OCI-LY1 (cell line): ENCODE measurements around the gene NIPA2.

ENCODE experiments used
- H2AFZ ChIP-seq: fragments of 200-600 bp; sonication (generic), shearing (Covaris generic); 2 replicates; pipeline ENCODE4 v1.6.0; 2014; ENCODE audit warnings: antibody characterized with exemption, mild to moderate bottlenecking, low read length
- H3F3A ChIP-seq: fragments of 200-600 bp; sonication (generic), shearing (Covaris generic); 2 replicates; pipeline ENCODE4 v1.6.0; 2014; ENCODE audit warnings: mild to moderate bottlenecking, antibody characterized with exemption, low read length, moderate library complexity; ENCODE audit not compliant: insufficient read depth
- H3K27ac ChIP-seq: fragments of 200-600 bp; sonication (generic); 2 replicates; pipeline ENCODE4 v1.5.1; 2014; ENCODE audit warnings: low read length, mixed run types, mild to moderate bottlenecking, low read depth; ENCODE audit not compliant: poor library complexity, severe bottlenecking
- H3K27me3 ChIP-seq: fragments of 200-600 bp; sonication (generic); 2 replicates; pipeline ENCODE4 v1.6.0; 2014; ENCODE audit warnings: antibody characterized with exemption, mild to moderate bottlenecking, low read length, moderate library complexity; ENCODE audit not compliant: insufficient read depth
- H3K36me3 ChIP-seq: fragments of 200-600 bp; sonication (generic); 2 replicates; pipeline ENCODE4 v1.6.1; 2014; ENCODE audit warnings: mild to moderate bottlenecking, antibody characterized with exemption, low read length, moderate library complexity, mixed read lengths; ENCODE audit not compliant: insufficient read depth
- H3K4me1 ChIP-seq: fragments of 200-600 bp; sonication (generic); 2 replicates; pipeline ENCODE4 v1.5.1; 2014; ENCODE audit warnings: mild to moderate bottlenecking, low read length, moderate library complexity; ENCODE audit not compliant: insufficient read depth, severe bottlenecking
- H3K4me2 ChIP-seq: fragments of 200-600 bp; sonication (generic), shearing (Covaris generic); 2 replicates; pipeline ENCODE4 v1.6.1; 2014; ENCODE audit warnings: low read length
- H3K4me3 ChIP-seq: fragments of 200-600 bp; sonication (generic); 2 replicates; pipeline ENCODE4 v1.5.1; 2014; ENCODE audit warnings: low read length, low read depth, mild to moderate bottlenecking, mixed read lengths; ENCODE audit not compliant: poor library complexity, severe bottlenecking
- H3K79me2 ChIP-seq: fragments of 200-600 bp; shearing (Covaris generic); 2 replicates; pipeline ENCODE4 v1.6.1; 2016; ENCODE audit warnings: mixed run types, low read length, mixed read lengths; ENCODE audit not compliant: insufficient read depth
- H3K9ac ChIP-seq: fragments of 200-600 bp; sonication (generic), shearing (Covaris generic); 2 replicates; pipeline ENCODE4 v1.6.1; 2014; ENCODE audit warnings: mild to moderate bottlenecking, low read length, mixed read lengths
- H3K9me2 ChIP-seq: fragments of 200-600 bp; sonication (generic), shearing (Covaris generic); 2 replicates; pipeline ENCODE4 v1.6.1; 2014; ENCODE audit warnings: low read depth, mild to moderate bottlenecking, low read length, mixed read lengths
- H3K9me3 ChIP-seq: fragments of 200-600 bp; shearing (Covaris generic); 2 replicates; pipeline ENCODE4 v1.6.1; 2014; ENCODE audit warnings: low read length, mixed read lengths
- H4K20me1 ChIP-seq: fragments of 200-600 bp; sonication (generic), shearing (Covaris generic); 2 replicates; pipeline ENCODE4 v1.6.0; 2016; ENCODE audit warnings: mild to moderate bottlenecking, low read length; ENCODE audit not compliant: insufficient read depth
- EZH2 ChIP-seq: fragments of 200-600 bp; sonication (generic), shearing (Covaris generic); IDR thresholded peaks from 2 replicates; pipeline ENCODE4 v1.8.0; 2017; ENCODE audit warnings: borderline replicate concordance, mixed run types, mild to moderate bottlenecking, antibody characterized with exemption, low read length, moderate library complexity, mixed read lengths
- TF ChIP-seq, protein P1 (sequence below): fragments of 200-600 bp; sonication (generic), shearing (Covaris generic); IDR thresholded peaks from 2 replicates; pipeline ENCODE4 v1.5.1; 2017; ENCODE audit warnings: mild to moderate bottlenecking, antibody characterized with exemption, low read length, moderate library complexity, mixed read lengths

NIPA2 gene

GRCh38 chr15:22838292-22839042 is at the start of gene NIPA2:
TSS of gene NIPA2 (plus strand) at chr15:22838666. CDS start at chr15:22851732, 13,066 bp downstream.
- Histone ChIP-seq H3K4me2 (peak within 1 kb of the TSS; percentile 82), H3K27ac (peak within 1 kb of the TSS; percentile 83), H4K20me1 (no peaks in the 10 kb centered on the region), H3K9ac (peak within 1 kb of the TSS; percentile 83), H3K79me2 (peaks cover 37% of the 10 kb centered on the region), H3K4me1 (peaks cover 10% of the 10 kb centered on the region), H3K36me3 (peaks cover 17% of the 10 kb centered on the region; the same call in 1 of the 2 replicates), H3F3A (peaks cover 8% of the 10 kb centered on the region; the same call in 1 of the 2 replicates), H3K4me3 (peak within 1 kb of the TSS; percentile 87), H3K9me2 (no peaks in the 10 kb centered on the region), H3K9me3 (no peaks in the 10 kb centered on the region), H3K27me3 (no peaks in the 10 kb centered on the region), H2AFZ (no peak within 1 kb of the TSS)
- no peak for TF ChIP-seq EZH2
- TF ChIP-seq, protein P1, sequence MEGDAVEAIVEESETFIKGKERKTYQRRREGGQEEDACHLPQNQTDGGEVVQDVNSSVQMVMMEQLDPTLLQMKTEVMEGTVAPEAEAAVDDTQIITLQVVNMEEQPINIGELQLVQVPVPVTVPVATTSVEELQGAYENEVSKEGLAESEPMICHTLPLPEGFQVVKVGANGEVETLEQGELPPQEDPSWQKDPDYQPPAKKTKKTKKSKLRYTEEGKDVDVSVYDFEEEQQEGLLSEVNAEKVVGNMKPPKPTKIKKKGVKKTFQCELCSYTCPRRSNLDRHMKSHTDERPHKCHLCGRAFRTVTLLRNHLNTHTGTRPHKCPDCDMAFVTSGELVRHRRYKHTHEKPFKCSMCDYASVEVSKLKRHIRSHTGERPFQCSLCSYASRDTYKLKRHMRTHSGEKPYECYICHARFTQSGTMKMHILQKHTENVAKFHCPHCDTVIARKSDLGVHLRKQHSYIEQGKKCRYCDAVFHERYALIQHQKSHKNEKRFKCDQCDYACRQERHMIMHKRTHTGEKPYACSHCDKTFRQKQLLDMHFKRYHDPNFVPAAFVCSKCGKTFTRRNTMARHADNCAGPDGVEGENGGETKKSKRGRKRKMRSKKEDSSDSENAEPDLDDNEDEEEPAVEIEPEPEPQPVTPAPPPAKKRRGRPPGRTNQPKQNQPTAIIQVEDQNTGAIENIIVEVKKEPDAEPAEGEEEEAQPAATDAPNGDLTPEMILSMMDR = no peak

DNA sequence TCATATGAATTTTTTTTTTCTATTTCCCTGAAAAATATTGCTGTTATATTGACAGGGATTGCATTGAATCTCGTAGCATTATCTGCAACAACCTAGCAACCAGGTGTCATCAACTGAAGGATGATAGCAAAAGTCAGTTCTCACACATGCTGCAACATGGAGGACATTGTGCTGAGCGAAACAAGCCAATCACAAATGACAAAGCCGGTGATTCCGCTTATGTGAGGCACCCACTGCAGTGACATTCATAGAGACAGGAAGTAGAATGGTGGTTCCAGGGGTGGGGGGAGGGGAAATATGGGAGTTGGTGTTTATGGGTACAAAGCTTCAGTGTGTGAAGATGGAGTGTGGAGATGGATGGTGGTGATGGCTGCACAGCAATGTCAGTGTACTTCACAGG is 44.4 kb upstream of the NIPA2 start:
- H3K4me1 ChIP-seq = peaks cover 70% of the 10 kb centered on the region
- TF ChIP-seq, protein P1 = no peak
- no peak for TF ChIP-seq EZH2
- H3K9ac ChIP-seq = no peak overlapping the region
- H2AFZ ChIP-seq = no peak overlapping the region
- peak overlapping the region; percentile 94 for H3K27ac ChIP-seq
- no peaks in the 10 kb centered on the region for H3K9me2 ChIP-seq
- H3K9me3 ChIP-seq = peaks cover 3% of the 10 kb centered on the region; the same call in 1 of the 2 replicates
- no peaks in the 10 kb centered on the region for H3K27me3 ChIP-seq
- H3K79me2 ChIP-seq = peaks cover 55% of the 10 kb centered on the region
- no peak overlapping the region for H3K4me2 ChIP-seq
- H4K20me1 ChIP-seq = no peaks in the 10 kb centered on the region
- H3K36me3 ChIP-seq = peaks cover 10% of the 10 kb centered on the region
- peaks cover 5% of the 10 kb centered on the region; the same call in 1 of the 2 replicates for H3F3A ChIP-seq
- H3K4me3 ChIP-seq = no peak overlapping the region

DNA sequence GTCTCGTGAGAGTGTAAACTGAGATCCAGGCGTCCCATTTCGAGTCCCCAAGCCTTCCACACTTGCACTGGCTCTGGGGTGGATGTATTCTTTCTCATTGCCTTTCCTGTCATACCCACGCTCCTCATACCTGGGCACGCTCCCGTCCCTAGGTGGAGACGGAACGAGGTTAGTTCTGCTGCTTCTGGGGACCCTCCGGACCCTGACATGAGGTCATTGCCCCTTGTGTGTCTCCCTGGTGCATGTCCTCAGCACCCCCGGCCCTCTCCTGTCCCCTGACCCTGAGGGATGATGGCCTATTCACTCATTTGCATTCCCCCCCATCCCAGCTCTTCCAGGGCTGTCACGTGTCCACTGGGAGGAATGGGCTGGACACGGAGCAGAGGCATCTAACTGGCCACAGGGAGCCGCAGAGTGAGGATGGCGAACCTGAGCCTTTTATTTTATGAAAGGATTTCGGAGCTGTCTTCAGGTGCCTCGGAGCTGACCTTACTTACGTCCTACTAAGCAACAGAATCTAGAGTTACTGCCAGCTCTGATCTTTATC is 43.8 kb upstream of the NIPA2 start:
- TF ChIP-seq EZH2 = no peak
- TF ChIP-seq, protein P1 = no peak
- H3K79me2 ChIP-seq = peaks cover 52% of the 10 kb centered on the region

More for the DNA sequence above, 43.8 kb upstream of the NIPA2 start:
- Histone ChIP-seq H3K9me3 (no peaks in the 10 kb centered on the region), H2AFZ (no peak overlapping the region), H3K27me3 (no peaks in the 10 kb centered on the region), H3K27ac (peak overlapping the region; percentile 94), H4K20me1 (no peaks in the 10 kb centered on the region), H3K9me2 (no peaks in the 10 kb centered on the region), H3K36me3 (peaks cover 5% of the 10 kb centered on the region; the same call in 1 of the 2 replicates), H3K4me2 (no peak overlapping the region), H3K9ac (no peak overlapping the region), H3K4me3 (no peak overlapping the region), H3K4me1 (peaks cover 71% of the 10 kb centered on the region), H3F3A (peaks cover 5% of the 10 kb centered on the region; the same call in 1 of the 2 replicates)
